Measurements from ENCODE around the gene SPACA9.

The SPACA9 gene

GRCh38 chr9:132864277-132864676, 14.4 kb upstream of the SPACA9 start:
- no peak for TF ChIP-seq CTCF (IDR thresholded peaks at IDR 0.05)
- H3K27ac ChIP-seq = no peak overlapping the region
- no peaks in the 10 kb centered on the region for H3K9me3 ChIP-seq
- no peak overlapping the region for H3K4me3 ChIP-seq (ENCODE audit: low read depth in 1 of 2, low read length in 1 of 2)
- H3K27me3 ChIP-seq = no peaks in the 10 kb centered on the region
- no peaks in the 10 kb centered on the region for H3K36me3 ChIP-seq
- H3K4me1 ChIP-seq (ENCODE audit: control insufficient read depth in 1 of 2, insufficient read depth in 1 of 2, low read depth in 1 of 2, low read length in 1 of 2) = no peaks in the 10 kb centered on the region

DNA sequence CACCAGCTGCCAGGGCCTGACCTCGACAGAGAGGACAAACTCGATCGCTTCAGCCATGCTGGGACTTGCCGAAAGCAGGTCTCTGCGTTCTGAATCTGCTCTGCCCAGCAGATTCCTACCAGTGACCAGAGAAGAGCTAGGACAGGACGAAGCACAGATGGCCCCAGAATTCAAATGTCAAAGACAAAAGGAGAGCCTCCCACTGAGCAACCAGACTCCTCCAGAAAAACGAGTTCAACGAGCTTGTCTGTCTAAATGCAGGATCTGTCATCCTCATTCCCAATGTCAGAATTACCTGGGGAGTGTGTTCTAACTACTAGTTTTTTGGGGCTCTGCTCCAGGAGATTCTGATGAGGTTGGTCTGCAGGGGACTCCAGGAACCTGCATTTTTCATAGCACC, 14.0 kb upstream of the SPACA9 start:
- no peak for TF ChIP-seq CTCF (IDR thresholded peaks at IDR 0.05)
- H3K36me3 ChIP-seq = no peaks in the 10 kb centered on the region
- no peak overlapping the region for H3K4me3 ChIP-seq (ENCODE audit: low read depth in 1 of 2, low read length in 1 of 2)
- no peaks in the 10 kb centered on the region for H3K9me3 ChIP-seq
- H3K27ac ChIP-seq = no peak overlapping the region
- H3K4me1 ChIP-seq (ENCODE audit: control insufficient read depth in 1 of 2, insufficient read depth in 1 of 2, low read depth in 1 of 2, low read length in 1 of 2) = no peaks in the 10 kb centered on the region
- no peaks in the 10 kb centered on the region for H3K27me3 ChIP-seq

DNA sequence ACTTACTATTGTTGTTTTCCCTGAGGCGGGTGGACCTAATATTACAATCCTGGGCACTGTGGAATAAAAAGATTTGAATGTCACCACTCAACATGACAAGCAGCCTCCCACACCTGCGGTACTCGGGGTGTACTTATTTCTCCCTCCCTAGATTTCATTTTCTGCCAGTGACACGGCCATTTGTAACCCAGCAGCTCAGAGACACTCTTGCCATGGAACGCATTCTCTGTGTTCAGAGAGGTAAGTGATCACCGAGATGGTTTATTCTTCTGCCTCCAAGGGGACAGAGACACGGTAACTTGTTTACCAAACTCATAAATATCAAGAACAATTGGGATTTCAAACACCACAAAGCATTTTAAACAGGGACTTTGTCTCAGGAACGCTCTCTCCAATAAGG, 11.8 kb upstream of the SPACA9 start:
- Histone ChIP-seq H3K27me3 (no peaks in the 10 kb centered on the region), H3K4me3 (ENCODE audit: low read depth in 1 of 2, low read length in 1 of 2) (no peak overlapping the region), H3K36me3 (no peaks in the 10 kb centered on the region), H3K27ac (no peak overlapping the region), H3K9me3 (no peaks in the 10 kb centered on the region), H3K4me1 (ENCODE audit: control insufficient read depth in 1 of 2, insufficient read depth in 1 of 2, low read depth in 1 of 2, low read length in 1 of 2) (no peaks in the 10 kb centered on the region)
- TF ChIP-seq CTCF (IDR thresholded peaks at IDR 0.05) = no peak

- no peak for TF ChIP-seq CTCF (IDR thresholded peaks at IDR 0.05)
- Histone ChIP-seq H3K27ac (no peak overlapping the region), H3K27me3 (no peaks in the 10 kb centered on the region), H3K36me3 (no peaks in the 10 kb centered on the region), H3K4me3 (ENCODE audit: low read depth in 1 of 2, low read length in 1 of 2) (no peak overlapping the region), H3K9me3 (no peaks in the 10 kb centered on the region), H3K4me1 (ENCODE audit: control insufficient read depth in 1 of 2, insufficient read depth in 1 of 2, low read depth in 1 of 2, low read length in 1 of 2) (no peaks in the 10 kb centered on the region)
Measured at GRCh38 chr9:132869266-132869665, 9.4 kb upstream of the SPACA9 start.

- TF ChIP-seq CTCF (IDR thresholded peaks at IDR 0.05) = no peak
- Histone ChIP-seq H3K27me3 (peaks cover 25% of the 10 kb centered on the region), H3K27ac (no peak overlapping the region), H3K36me3 (no peaks in the 10 kb centered on the region), H3K9me3 (no peaks in the 10 kb centered on the region), H3K4me3 (ENCODE audit: low read depth in 1 of 2, low read length in 1 of 2) (no peak overlapping the region), H3K4me1 (ENCODE audit: control insufficient read depth in 1 of 2, insufficient read depth in 1 of 2, low read depth in 1 of 2, low read length in 1 of 2) (peaks cover 6 to 7% of the 10 kb centered on the region in 2 experiments)
Measured at GRCh38 chr9:132873403-132873802, 5.3 kb upstream of the SPACA9 start.

DNA sequence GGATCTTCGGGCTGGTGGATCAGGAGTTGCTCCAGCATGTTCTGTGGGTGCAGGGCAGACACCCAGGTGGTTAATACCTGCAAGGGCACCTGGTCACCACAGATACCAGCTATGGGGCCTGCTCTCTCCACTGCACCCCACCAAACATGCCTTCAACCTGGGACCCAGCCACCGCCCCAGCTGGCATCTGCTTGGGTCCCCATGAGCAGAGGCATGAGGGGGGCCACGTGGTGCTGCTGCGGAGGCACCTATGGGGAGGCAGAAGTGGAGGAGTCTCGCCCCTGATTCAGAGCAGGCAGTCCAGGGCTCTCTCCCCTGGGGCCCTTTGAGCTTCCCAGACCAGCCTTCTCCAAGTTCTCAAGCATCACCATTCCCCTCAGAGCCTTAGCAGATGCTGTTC, 3.5 kb upstream of the SPACA9 start:
- Histone ChIP-seq H3K27ac (no peak overlapping the region), H3K4me3 (ENCODE audit: low read depth in 1 of 2, low read length in 1 of 2) (no peak overlapping the region), H3K4me1 (ENCODE audit: control insufficient read depth in 1 of 2, insufficient read depth in 1 of 2, low read depth in 1 of 2, low read length in 1 of 2) (peaks cover 9 to 17% of the 10 kb centered on the region in 2 experiments), H3K27me3 (peaks cover 33% of the 10 kb centered on the region), H3K36me3 (no peaks in the 10 kb centered on the region), H3K9me3 (no peaks in the 10 kb centered on the region)
- no peak for TF ChIP-seq CTCF (IDR thresholded peaks at IDR 0.05)
